ENCODE data around the gene DKC1. TPM values are rescaled to one million over a fixed set of nuclear protein-coding genes. Genes with fewer than 3 reads are reported as not detected.

Gene DKC1
- total RNA-seq, 1 donor from 2014 or later = 62.7 TPM

DNA sequence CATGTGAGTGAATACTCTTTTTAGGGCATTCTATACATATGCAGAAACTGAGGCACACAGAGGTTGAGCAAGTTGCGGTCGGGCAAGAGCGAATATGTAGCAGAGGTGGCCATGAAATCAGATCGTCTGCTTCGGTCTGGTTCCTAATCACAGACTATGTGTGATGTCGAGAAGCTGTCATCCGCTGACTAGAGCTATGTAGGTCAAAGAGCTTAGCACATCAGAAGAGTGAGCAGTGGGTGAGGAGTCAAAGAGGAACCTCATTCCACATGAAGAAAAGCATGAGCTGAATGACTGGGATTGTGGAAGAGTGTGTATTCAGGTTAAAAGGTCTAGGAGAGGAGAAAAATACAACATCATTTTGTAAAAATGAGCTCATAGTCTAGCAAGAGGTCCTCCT, 30.8 kb upstream of the DKC1 start:
- no peaks in the 10 kb centered on the region for H3K36me3 Mint-ChIP-seq
- peaks cover 2% of the 10 kb centered on the region for H3K27me3 Mint-ChIP-seq
- TF ChIP-seq, protein P1, sequence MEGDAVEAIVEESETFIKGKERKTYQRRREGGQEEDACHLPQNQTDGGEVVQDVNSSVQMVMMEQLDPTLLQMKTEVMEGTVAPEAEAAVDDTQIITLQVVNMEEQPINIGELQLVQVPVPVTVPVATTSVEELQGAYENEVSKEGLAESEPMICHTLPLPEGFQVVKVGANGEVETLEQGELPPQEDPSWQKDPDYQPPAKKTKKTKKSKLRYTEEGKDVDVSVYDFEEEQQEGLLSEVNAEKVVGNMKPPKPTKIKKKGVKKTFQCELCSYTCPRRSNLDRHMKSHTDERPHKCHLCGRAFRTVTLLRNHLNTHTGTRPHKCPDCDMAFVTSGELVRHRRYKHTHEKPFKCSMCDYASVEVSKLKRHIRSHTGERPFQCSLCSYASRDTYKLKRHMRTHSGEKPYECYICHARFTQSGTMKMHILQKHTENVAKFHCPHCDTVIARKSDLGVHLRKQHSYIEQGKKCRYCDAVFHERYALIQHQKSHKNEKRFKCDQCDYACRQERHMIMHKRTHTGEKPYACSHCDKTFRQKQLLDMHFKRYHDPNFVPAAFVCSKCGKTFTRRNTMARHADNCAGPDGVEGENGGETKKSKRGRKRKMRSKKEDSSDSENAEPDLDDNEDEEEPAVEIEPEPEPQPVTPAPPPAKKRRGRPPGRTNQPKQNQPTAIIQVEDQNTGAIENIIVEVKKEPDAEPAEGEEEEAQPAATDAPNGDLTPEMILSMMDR (conservative IDR thresholded peaks at IDR 0.05) = no peak
- no peaks in the 10 kb centered on the region for H3K4me1 Mint-ChIP-seq (ENCODE audit: unreplicated experiment)
- no peak overlapping the region for H3K4me3 Mint-ChIP-seq
- no peaks in the 10 kb centered on the region for H3K9me3 Mint-ChIP-seq
- no peak for DNase-seq (ENCODE audit: extremely low spot score, unreplicated experiment)
- no peak overlapping the region for H3K27ac Mint-ChIP-seq

DNA sequence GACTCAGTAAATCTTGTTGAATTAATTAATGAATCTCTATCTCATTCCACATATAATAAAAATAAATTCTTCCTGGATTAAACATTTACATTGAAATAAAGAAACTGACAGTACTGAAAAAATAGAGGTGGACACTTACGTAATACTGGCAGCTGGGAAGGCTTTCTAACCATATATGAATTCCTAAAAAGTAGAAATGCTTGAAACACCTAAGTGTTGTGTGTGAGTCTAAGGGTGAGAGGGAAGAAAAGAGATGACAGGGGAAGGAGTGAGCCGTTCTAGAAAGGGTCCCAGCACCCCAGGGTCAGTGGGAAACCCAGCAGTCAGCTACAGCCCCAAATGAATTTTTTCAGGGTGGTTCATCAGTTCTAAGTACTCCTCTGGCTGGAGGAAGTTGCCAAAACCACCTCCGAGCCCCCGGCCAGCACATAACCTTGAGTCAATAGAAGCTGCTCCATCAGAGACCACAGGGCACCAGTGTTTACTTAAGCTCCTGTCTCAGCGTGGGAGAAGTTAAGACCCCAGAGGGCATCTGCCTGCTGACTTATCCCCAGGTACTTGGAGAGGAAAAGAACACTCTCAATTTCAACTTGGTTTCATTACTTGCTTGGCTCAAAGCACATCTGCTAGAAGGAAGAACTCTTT, 30.1 kb upstream of the DKC1 start:
- Mint-ChIP-seq H3K27me3 (peaks cover 4% of the 10 kb centered on the region), H3K9me3 (no peaks in the 10 kb centered on the region), H3K36me3 (no peaks in the 10 kb centered on the region), H3K27ac (no peak overlapping the region), H3K4me3 (no peak overlapping the region), H3K4me1 (ENCODE audit: unreplicated experiment) (no peaks in the 10 kb centered on the region)
- no peak for DNase-seq (ENCODE audit: extremely low spot score, unreplicated experiment)
- TF ChIP-seq, protein P1 (conservative IDR thresholded peaks at IDR 0.05) = no peak

DNA sequence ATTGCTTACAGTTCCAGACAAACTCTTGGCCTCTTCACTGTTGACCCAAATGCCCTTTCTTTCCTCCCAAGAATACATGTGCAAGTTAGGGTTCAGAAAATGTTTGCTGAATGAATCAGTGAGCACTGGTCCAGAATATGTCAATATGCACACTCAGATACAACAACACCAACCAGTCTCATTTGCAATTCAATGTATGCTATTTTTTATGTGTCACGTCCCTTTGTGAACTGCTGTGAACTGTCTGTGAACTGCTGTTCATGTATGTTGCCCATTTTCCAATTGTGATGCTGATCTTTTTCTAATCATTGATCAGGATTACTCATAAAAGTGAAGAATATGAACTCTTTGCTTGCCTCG, 29.6 kb upstream of the DKC1 start:
- Mint-ChIP-seq H3K36me3 (no peaks in the 10 kb centered on the region), H3K9me3 (no peaks in the 10 kb centered on the region), H3K27ac (no peak overlapping the region), H3K4me1 (ENCODE audit: unreplicated experiment) (no peaks in the 10 kb centered on the region), H3K27me3 (peaks cover 4% of the 10 kb centered on the region), H3K4me3 (no peak overlapping the region)
- DNase-seq (ENCODE audit: extremely low spot score, unreplicated experiment) = no peak
- TF ChIP-seq, protein P1 (conservative IDR thresholded peaks at IDR 0.05) = no peak

DNA sequence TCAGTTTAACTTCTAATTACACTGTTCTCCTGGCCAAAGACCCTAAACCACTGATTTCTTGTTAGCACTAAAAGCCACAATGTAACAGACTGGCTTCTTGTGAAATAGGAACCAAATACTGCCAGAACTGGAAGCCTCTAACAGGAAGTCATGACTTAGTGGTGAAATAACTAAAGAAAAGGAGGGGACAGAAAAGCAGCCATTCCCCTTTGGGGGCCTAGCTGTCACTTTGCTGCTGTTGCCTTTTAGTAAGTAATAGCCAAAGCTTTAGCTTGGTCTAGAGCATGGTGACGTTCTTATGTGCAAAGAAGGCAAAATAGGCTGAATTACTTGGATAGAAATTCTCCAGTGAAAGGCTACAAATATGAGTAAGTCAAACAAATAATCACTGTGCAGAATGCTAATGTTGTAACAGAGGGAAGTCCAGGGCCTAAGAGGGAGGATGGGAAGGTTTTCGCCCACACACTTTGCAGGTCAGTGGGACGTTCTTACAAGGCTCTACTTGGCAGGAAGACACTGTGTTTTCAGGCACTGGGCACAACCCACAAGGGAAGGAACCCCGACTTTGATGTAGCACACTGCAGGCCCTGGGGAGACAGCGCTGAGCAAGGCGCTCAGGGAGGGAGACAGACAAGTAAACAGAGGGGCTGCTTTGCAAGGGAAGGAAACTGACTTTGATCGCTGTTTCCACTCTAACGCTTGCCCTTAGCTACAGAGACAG, 28.4 kb upstream of the DKC1 start:
- DNase-seq (ENCODE audit: extremely low spot score, unreplicated experiment) = no peak
- H3K4me3 Mint-ChIP-seq = no peak overlapping the region
- TF ChIP-seq, protein P1 (conservative IDR thresholded peaks at IDR 0.05) = no peak
- H3K36me3 Mint-ChIP-seq = no peaks in the 10 kb centered on the region
- H3K27me3 Mint-ChIP-seq = peaks cover 5% of the 10 kb centered on the region
- no peak overlapping the region for H3K27ac Mint-ChIP-seq
- no peaks in the 10 kb centered on the region for H3K4me1 Mint-ChIP-seq (ENCODE audit: unreplicated experiment)
- H3K9me3 Mint-ChIP-seq = no peaks in the 10 kb centered on the region

DNA sequence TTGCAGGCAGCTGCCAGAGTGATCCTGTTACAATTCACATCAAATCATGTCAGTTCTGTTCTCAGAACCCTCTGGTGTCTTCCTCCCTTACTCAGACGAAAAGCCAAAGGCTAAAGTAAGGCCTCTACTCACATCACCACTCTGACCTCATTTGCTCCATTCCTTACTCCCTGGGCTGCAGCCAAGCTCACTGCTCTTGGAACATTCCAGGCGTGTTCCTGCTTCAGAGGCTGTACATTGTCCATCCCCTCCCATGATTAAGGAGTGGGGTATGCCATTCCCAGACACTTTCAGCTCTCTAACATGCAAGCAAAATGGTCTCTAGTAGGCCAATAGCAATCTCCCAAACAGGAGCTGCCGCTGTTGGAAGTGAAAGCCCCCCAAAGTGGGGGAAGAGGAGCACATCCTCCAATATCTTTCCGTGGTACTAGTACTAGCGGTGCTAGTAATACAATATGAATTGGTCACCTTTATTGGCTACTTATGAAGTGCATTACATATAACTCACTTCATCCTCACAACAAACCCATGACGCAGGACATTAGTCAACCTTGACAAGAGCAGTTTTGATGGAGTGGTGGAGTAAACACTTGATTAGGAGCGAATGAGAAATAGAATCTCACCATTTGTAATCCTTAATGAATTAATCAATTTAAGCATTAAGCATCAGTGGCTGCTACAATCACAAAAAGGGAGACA, 26.8 kb upstream of the DKC1 start:
- H3K27ac Mint-ChIP-seq = no peak overlapping the region
- no peak for DNase-seq (ENCODE audit: extremely low spot score, unreplicated experiment)
- TF ChIP-seq, protein P1 (conservative IDR thresholded peaks at IDR 0.05) = no peak
- no peak overlapping the region for H3K4me3 Mint-ChIP-seq
- no peaks in the 10 kb centered on the region for H3K9me3 Mint-ChIP-seq
- no peaks in the 10 kb centered on the region for H3K36me3 Mint-ChIP-seq
- peaks cover 8% of the 10 kb centered on the region for H3K27me3 Mint-ChIP-seq
- no peaks in the 10 kb centered on the region for H3K4me1 Mint-ChIP-seq (ENCODE audit: unreplicated experiment)
